Lower leg skin (tissue), 4 donors: ENCODE results near the gene CMTM8. TPM values are rescaled to one million over a fixed set of nuclear protein-coding genes. Genes with fewer than 3 reads are reported as not detected.
"Not testable (repeated sequence)": the region's sequence is repeated elsewhere in the genome, so short reads cannot be mapped to it uniquely, and the experiment has no call there.

ENCODE experiments used
- DNase-seq, 2 donors: peaks; one replicate each; pipeline ENCODE4 v3.0.0-alpha.2; 2019; ENCODE audit warnings: low spot score in 2 of 2
- H3K4me3 ChIP-seq: fragments of 200-600 bp; sonication (generic); 2 replicates; pipeline ENCODE4 v1.5.1; 2017; ENCODE audit warnings: mild to moderate bottlenecking, low read depth; ENCODE audit not compliant: poor library complexity, severe bottlenecking
- CTCF ChIP-seq, 3 donors: fragments of 450-650 bp; IDR thresholded peaks; one replicate each; pipeline ENCODE4 v1.5.1; 2016; ENCODE audit warnings: antibody characterized with exemption in 3 of 3, mild to moderate bottlenecking in 3 of 3, moderate library complexity in 2 of 3
- POLR2A ChIP-seq, 2 donors: fragments of 450-650 bp; IDR thresholded peaks; one replicate each; pipeline ENCODE4 v1.6.1; 2016 to 2017; ENCODE audit warnings: antibody characterized with exemption in 2 of 2, mild to moderate bottlenecking in 1 of 2, moderate library complexity in 1 of 2
- WGBS, 2 donors: methylation state at CpG; one replicate each; pipeline ENCODE4 v1.1.5; 2018; 5-methylcytosine and 5-hydroxymethylcytosine counted together
- intact Hi-C: fragments of 100-400 bp; cut with DNase I; formaldehyde crosslinking; loops from one replicate; pipeline ENCODE4 v1.15.0; 2023; ENCODE audit warnings: low total_unique reads
- total RNA-seq, 4 donors: library from RNA; depleted of rRNA; stranded (reverse); fragments of >200 nt; gene quantifications; one replicate each; pipeline ENCODE4 v1.1.0, GENCODE V29; 2016

CMTM8 gene
- total RNA-seq, result 10 to 100 TPM; 11.0 to 24.7 (median 15.5) TPM

- no peak for DNase-seq
- WGBS, 2 donors, result 0 to 1% methylated on average over 31 to 60 of the region's 96 CpGs
- intact Hi-C loops, result no loop called here
- no peak for TF ChIP-seq CTCF (IDR thresholded peaks at IDR 0.05)
- no peak for TF ChIP-seq POLR2A (IDR thresholded peaks at IDR 0.05)
- peak within 1 kb of the TSS; percentile 31 for H3K4me3 ChIP-seq
Observed at GRCh38 chr3:32238453-32239306, at the start of gene CMTM8. CMTM8 (plus strand) TSS chr3:32238680; CDS start chr3:32238973, 293 bp downstream.

- 77% methylated on average over 3 of the region's 3 CpGs for WGBS, 2 donors
- intact Hi-C loops, result loop anchor here (10.0 kb wide), 1 partner anchor 285 kb away; no protein-coding TSS in a partner anchor
- TF ChIP-seq POLR2A (IDR thresholded peaks at IDR 0.05), result no peak
- TF ChIP-seq CTCF (IDR thresholded peaks at IDR 0.05), result no peak
Observed at GRCh38 chr3:32189693-32190092, 48.8 kb upstream of the CMTM8 start.

GRCh38 chr3:32190556-32190955 is 47.9 kb upstream of the CMTM8 start:
- intact Hi-C loops, H3K4me3 ChIP-seq, DNase-seq: not testable (repeated sequence)
- 61 to 62% methylated on average over 6 of the region's 6 CpGs for WGBS, 2 donors

More at GRCh38 chr3:32189693-32190092, 48.8 kb upstream of the CMTM8 start:
- no peak for DNase-seq
- H3K4me3 ChIP-seq, result no peak overlapping the region

- TF ChIP-seq CTCF (IDR thresholded peaks at IDR 0.05) (no peak), POLR2A (IDR thresholded peaks at IDR 0.05) (no peak)
- no peak for DNase-seq
- no peak overlapping the region for H3K4me3 ChIP-seq
- intact Hi-C loops, result no loop called here
Observed at GRCh38 chr3:32193101-32193500, 45.4 kb upstream of the CMTM8 start.

- TF ChIP-seq POLR2A (IDR thresholded peaks at IDR 0.05) (no peak), CTCF (IDR thresholded peaks at IDR 0.05) (no peak)
- no peak for DNase-seq
- 86 to 89% methylated on average over 1 of the region's 1 CpG for WGBS, 2 donors
- intact Hi-C loops, result no loop called here
- H3K4me3 ChIP-seq, result no peak overlapping the region
Observed at GRCh38 chr3:32194653-32195052, 43.8 kb upstream of the CMTM8 start.

- TF ChIP-seq POLR2A (IDR thresholded peaks at IDR 0.05) (no peak), CTCF (IDR thresholded peaks at IDR 0.05) (no peak)
- DNase-seq, result no peak
- H3K4me3 ChIP-seq, result no peak overlapping the region
- intact Hi-C loops, result no loop called here
- 72 to 74% methylated on average over 4 of the region's 4 CpGs for WGBS, 2 donors
Observed at GRCh38 chr3:32195995-32196540, 42.4 kb upstream of the CMTM8 start.
